Ishikawa (cell line): ENCODE results near the gene SMPD3.

Experiments
- CEBPB ChIP-seq: IDR thresholded peaks from 2 replicates; pipeline ENCODE4 v1.6.1; 2012
- EGR1 ChIP-seq: IDR thresholded peaks from 2 replicates; pipeline ENCODE4 v1.6.1; 2012
- EP300 ChIP-seq: IDR thresholded peaks from 2 replicates; pipeline ENCODE4 v1.6.1; 2012; ENCODE audit warnings: borderline replicate concordance
- NFIC ChIP-seq: IDR thresholded peaks from 2 replicates; pipeline ENCODE4 v1.6.1; 2012
- RAD21 ChIP-seq: IDR thresholded peaks from 2 replicates; pipeline ENCODE4 v1.6.1; 2012; ENCODE audit warnings: low read depth
- TCF12 ChIP-seq: IDR thresholded peaks from 2 replicates; pipeline ENCODE4 v1.6.1; 2012; ENCODE audit warnings: low read depth
- TEAD4 ChIP-seq: IDR thresholded peaks from 2 replicates; pipeline ENCODE4 v1.6.1; 2012
- YY1 ChIP-seq: IDR thresholded peaks from 2 replicates; pipeline ENCODE4 v1.6.1; 2012; ENCODE audit warnings: low read depth
- ZBTB7A ChIP-seq: IDR thresholded peaks from 2 replicates; pipeline ENCODE4 v1.6.1; 2012; ENCODE audit warnings: low read depth
- TF ChIP-seq, protein P1 (sequence below): IDR thresholded peaks from 2 replicates; pipeline ENCODE4 v1.6.1; 2012; ENCODE audit warnings: low read depth, mild to moderate bottlenecking
- TF ChIP-seq, protein P2 (sequence below): IDR thresholded peaks from 2 replicates; pipeline ENCODE4 v1.6.1; 2012
- TF ChIP-seq, protein P3 (sequence below): IDR thresholded peaks from 2 replicates; pipeline ENCODE4 v1.6.1; 2012

DNA sequence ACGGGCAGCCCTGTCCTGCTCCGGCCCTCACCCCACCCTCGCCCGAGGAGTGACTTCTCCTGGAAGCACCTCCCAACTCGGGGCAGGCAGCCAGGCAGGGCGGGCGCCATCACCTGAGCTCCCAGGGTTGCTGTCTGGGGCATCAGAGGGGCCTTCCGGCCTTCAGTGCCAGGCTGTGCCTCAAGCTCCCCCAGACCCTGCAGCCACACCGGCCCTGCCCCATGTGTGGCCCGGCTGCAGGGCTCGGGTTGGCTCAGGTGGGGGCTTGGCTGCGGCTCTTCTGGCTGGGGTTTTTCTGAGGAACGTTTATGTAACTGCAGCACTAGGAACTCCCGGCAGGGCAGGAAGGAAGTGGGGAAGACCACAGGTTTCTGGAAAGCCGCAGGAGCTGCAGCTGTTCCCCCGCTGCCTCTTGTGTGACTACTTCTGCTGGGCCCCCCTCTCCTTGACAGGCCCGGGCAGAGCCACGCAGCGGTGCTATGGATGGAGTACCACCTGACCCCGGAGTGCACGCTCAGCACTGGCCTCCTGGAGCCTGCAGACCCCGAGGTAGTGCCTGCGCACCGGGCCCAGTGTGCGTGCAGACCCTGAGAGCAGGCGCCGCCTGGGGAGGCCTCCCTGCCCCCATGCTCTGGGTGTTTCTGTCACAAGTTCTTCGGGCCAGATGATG, 91.9 kb downstream of the SMPD3 start:
- TF ChIP-seq EGR1 = no peak
- no peak for TF ChIP-seq YY1
- TF ChIP-seq EP300 = no peak
- TF ChIP-seq, protein P1, sequence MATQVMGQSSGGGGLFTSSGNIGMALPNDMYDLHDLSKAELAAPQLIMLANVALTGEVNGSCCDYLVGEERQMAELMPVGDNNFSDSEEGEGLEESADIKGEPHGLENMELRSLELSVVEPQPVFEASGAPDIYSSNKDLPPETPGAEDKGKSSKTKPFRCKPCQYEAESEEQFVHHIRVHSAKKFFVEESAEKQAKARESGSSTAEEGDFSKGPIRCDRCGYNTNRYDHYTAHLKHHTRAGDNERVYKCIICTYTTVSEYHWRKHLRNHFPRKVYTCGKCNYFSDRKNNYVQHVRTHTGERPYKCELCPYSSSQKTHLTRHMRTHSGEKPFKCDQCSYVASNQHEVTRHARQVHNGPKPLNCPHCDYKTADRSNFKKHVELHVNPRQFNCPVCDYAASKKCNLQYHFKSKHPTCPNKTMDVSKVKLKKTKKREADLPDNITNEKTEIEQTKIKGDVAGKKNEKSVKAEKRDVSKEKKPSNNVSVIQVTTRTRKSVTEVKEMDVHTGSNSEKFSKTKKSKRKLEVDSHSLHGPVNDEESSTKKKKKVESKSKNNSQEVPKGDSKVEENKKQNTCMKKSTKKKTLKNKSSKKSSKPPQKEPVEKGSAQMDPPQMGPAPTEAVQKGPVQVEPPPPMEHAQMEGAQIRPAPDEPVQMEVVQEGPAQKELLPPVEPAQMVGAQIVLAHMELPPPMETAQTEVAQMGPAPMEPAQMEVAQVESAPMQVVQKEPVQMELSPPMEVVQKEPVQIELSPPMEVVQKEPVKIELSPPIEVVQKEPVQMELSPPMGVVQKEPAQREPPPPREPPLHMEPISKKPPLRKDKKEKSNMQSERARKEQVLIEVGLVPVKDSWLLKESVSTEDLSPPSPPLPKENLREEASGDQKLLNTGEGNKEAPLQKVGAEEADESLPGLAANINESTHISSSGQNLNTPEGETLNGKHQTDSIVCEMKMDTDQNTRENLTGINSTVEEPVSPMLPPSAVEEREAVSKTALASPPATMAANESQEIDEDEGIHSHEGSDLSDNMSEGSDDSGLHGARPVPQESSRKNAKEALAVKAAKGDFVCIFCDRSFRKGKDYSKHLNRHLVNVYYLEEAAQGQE = no peak
- TF ChIP-seq RAD21 = no peak
- TF ChIP-seq, protein P2, sequence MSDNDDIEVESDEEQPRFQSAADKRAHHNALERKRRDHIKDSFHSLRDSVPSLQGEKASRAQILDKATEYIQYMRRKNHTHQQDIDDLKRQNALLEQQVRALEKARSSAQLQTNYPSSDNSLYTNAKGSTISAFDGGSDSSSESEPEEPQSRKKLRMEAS = no peak
- no peak for TF ChIP-seq TEAD4
- TF ChIP-seq CEBPB = no peak
- TF ChIP-seq, protein P3, sequence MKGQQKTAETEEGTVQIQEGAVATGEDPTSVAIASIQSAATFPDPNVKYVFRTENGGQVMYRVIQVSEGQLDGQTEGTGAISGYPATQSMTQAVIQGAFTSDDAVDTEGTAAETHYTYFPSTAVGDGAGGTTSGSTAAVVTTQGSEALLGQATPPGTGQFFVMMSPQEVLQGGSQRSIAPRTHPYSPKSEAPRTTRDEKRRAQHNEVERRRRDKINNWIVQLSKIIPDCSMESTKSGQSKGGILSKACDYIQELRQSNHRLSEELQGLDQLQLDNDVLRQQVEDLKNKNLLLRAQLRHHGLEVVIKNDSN = no peak
- no peak for TF ChIP-seq NFIC
- TF ChIP-seq TCF12 = no peak
- TF ChIP-seq ZBTB7A = no peak
